Measurements from ENCODE around the gene PANX2.

GRCh38 chr22:50151571-50152537 lies 18.7 kb upstream of the PANX2 start:
- TF ChIP-seq CTCF (IDR thresholded peaks at IDR 0.05) (no peak), EP300 (IDR thresholded peaks at IDR 0.05) (no peak)
